ENCODE measurements around the gene GPR65.

DNA sequence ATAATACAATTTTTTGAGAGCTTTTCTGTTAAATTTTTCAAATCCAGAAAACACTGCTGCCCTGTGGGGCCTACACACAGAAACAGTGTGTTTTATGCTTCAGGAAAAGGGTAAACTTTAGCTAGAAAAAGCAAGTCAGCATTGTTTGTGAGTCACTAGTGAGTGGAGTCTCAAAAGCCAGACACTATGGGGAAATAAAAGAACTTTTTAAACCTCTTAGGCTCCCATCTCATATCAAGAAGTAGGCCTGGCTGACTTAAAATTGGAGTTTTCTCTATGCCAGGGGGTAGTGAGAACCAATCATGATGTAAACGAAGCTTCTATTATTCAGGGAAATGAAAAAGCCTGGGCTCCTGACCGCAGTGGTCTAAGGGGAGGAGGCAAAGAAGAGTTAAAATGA, 12.6 kb downstream of the GPR65 start:
- TF ChIP-seq, protein P1, sequence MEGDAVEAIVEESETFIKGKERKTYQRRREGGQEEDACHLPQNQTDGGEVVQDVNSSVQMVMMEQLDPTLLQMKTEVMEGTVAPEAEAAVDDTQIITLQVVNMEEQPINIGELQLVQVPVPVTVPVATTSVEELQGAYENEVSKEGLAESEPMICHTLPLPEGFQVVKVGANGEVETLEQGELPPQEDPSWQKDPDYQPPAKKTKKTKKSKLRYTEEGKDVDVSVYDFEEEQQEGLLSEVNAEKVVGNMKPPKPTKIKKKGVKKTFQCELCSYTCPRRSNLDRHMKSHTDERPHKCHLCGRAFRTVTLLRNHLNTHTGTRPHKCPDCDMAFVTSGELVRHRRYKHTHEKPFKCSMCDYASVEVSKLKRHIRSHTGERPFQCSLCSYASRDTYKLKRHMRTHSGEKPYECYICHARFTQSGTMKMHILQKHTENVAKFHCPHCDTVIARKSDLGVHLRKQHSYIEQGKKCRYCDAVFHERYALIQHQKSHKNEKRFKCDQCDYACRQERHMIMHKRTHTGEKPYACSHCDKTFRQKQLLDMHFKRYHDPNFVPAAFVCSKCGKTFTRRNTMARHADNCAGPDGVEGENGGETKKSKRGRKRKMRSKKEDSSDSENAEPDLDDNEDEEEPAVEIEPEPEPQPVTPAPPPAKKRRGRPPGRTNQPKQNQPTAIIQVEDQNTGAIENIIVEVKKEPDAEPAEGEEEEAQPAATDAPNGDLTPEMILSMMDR (IDR thresholded peaks at IDR 0.05 in 4 of 5, conservative IDR thresholded peaks at IDR 0.05 in 1 of 5) = no peak
- no peak for TF ChIP-seq POLR2A (IDR thresholded peaks at IDR 0.05)
